Measurements from ENCODE around the gene ZNF385C.

Gene ZNF385C

DNA sequence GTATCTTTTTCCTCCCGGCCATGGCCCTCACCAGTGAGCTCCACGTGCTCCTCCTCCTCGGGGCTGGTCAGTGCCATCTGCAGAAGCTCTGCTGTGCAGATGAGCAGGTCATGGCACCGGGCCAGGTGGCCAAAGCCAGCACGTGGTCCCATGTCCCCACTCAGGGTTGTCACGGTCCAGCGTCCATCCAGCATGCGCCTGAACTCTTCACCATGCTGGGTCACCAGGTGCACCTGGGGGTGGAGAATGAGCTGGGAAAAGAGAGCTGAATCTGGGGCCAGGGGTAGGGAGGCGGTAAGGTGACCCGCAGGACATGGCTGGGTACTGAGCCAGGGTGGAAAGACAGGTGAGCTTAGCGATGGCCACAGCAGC lies 13.0 kb upstream of the ZNF385C start:
- DNase-seq (ENCODE audit: insufficient read length, low spot score) (no peak), FAIRE-seq (no peak)
- no peak for TF ChIP-seq POU2F2 (IDR thresholded peaks at IDR 0.05; ENCODE audit: low read depth, low read length)
- TF ChIP-seq PAX5 (IDR thresholded peaks at IDR 0.05; ENCODE audit: insufficient read depth, low read length, severe bottlenecking), result no peak
- no peak for TF ChIP-seq POLR2AphosphoS5 (IDR thresholded peaks at IDR 0.05; ENCODE audit: low read depth, low read length)
- TF ChIP-seq TAF1 (IDR thresholded peaks at IDR 0.05; ENCODE audit: low read depth, low read length), result no peak
- no peak for TF ChIP-seq POLR2A (IDR thresholded peaks at IDR 0.05; ENCODE audit: low read depth, low read length)
- TF ChIP-seq SPI1 (IDR thresholded peaks at IDR 0.05; ENCODE audit: low read depth, low read length), result no peak

DNA sequence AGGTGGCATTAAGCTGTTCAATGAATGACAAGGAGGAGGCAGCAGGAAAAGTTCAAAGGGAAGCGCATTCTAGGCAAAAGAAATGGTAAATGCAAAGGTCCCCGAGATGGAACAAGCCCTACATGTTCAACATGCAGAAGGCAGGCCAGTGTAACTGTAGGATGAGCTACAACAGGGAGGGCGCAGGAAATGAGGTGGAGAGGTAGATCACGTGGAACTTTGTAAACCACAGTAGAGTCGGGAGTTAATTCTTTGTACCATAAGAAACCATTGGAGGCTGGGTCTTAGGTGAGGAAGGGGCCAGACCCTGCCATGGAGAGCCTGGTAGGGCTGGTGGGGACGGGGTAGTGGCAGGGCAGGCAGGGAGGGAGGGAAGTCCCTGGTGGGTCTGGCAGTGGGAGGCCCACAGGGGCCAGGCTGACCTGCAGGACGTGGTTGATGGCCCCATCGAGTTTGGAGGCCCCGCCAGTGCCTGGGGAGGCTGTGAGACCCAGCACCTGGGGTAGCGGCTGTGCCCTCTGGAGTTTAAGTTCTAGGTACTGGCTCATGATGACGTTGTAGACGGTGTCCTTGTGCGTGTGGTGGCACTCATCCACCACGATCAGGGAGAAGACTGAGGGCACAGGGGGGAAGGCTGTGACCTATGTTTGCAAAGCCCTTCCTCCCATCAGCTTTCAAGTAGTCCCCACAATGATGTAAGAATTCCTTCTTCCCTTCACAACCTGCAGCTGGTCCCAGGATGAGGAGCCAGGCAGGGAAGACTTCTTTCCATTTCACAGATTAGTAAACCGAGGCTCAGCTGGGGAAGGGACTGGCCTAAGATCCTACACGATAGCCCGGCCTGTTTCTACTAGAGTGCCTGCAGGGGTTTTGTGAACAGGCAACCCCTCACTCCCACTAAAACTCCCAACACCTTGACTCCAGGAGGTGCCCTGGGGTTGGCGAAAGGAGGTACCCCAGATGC lies 12.3 kb upstream of the ZNF385C start:
- DNase-seq (ENCODE audit: insufficient read length, low spot score), result no peak
- no peak for FAIRE-seq
- TF ChIP-seq POLR2AphosphoS5 (IDR thresholded peaks at IDR 0.05; ENCODE audit: low read depth, low read length) (no peak), POU2F2 (IDR thresholded peaks at IDR 0.05; ENCODE audit: low read depth, low read length) (no peak), SPI1 (IDR thresholded peaks at IDR 0.05; ENCODE audit: low read depth, low read length) (no peak), PAX5 (IDR thresholded peaks at IDR 0.05; ENCODE audit: insufficient read depth, low read length, severe bottlenecking) (no peak)

DNA sequence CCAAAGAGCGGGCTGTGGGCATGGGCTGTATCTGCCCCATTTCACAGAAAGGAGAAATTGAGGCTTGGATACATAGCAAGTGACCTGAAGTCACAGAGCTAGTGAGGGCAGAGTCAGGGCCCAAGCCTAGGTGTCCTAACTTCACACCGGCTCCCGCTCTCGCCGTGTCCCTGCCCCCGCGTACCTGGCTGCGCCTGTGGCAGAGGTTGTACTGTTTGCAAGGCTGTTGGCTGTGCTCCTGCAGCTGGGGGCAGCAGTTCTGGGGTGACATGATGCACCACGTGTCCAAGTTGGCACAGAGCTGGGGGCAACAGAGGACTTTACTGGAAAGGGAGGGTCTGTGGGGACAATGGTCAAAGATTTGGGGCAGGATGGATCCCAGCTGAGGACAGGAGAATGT lies 10.8 kb upstream of the ZNF385C start:
- FAIRE-seq, result no peak

DNA sequence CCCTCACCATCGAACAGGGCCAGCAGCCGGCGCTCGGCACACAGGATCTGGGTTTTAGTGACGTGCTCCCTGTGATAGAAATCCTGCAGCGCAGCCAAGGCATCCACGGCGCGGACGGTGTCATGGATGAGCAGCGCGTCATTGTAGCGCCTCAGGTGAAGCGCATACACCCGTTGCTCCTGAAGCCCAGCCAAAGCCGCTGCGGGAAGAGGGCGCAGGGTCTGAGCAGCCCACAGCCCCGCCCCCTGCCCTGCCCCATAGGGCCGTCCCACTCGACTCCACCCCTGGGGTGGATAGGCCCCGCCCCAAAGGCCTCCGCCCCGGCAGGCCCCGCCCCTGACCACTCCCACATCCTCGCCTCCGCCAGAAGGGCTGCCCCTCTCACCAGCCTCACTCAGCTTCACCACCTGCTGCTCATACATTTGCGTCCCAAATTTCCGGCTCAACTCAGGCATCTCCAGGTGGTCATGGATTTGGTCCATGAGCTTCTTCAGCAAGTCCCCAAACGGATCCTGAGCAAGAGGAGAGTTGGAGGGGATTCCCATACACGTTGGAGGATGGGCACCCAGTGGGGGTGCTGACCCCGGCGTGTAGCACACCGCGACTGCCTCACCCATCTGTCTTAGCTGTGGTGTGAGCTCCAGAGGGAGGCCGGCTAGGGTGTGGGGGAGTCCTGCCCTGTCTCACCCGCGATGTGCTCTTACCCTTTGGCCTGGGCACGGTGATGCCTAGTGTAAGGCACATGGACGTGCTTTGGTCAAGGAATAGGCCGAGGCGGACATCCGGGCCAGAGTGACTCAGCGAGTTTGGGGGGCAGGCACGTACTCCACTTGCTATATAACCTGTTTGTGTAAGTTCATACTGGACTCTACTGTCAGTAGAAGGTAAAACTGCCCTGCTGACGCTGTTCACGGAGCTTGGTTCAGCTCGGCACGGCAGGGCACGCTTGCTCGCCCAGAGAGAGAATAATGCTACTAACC lies 9.6 kb upstream of the ZNF385C start:
- TF ChIP-seq POU2F2 (IDR thresholded peaks at IDR 0.05; ENCODE audit: low read depth, low read length) (no peak), PAX5 (IDR thresholded peaks at IDR 0.05; ENCODE audit: insufficient read depth, low read length, severe bottlenecking) (no peak), POLR2AphosphoS5 (IDR thresholded peaks at IDR 0.05; ENCODE audit: low read depth, low read length) (no peak), SPI1 (IDR thresholded peaks at IDR 0.05; ENCODE audit: low read depth, low read length) (no peak), TAF1 (IDR thresholded peaks at IDR 0.05; ENCODE audit: low read depth, low read length) (no peak), POLR2A (IDR thresholded peaks at IDR 0.05; ENCODE audit: low read depth, low read length) (no peak)
- DNase-seq (ENCODE audit: insufficient read length, low spot score), result peak; percentile 99
- peak; percentile 99 for FAIRE-seq

More for the DNA sequence above, 10.8 kb upstream of the ZNF385C start:
- TF ChIP-seq SPI1 (IDR thresholded peaks at IDR 0.05; ENCODE audit: low read depth, low read length) (no peak), TAF1 (IDR thresholded peaks at IDR 0.05; ENCODE audit: low read depth, low read length) (no peak), POLR2AphosphoS5 (IDR thresholded peaks at IDR 0.05; ENCODE audit: low read depth, low read length) (no peak), POLR2A (IDR thresholded peaks at IDR 0.05; ENCODE audit: low read depth, low read length) (no peak), PAX5 (IDR thresholded peaks at IDR 0.05; ENCODE audit: insufficient read depth, low read length, severe bottlenecking) (no peak), POU2F2 (IDR thresholded peaks at IDR 0.05; ENCODE audit: low read depth, low read length) (no peak)
- DNase-seq (ENCODE audit: insufficient read length, low spot score), result no peak

DNA sequence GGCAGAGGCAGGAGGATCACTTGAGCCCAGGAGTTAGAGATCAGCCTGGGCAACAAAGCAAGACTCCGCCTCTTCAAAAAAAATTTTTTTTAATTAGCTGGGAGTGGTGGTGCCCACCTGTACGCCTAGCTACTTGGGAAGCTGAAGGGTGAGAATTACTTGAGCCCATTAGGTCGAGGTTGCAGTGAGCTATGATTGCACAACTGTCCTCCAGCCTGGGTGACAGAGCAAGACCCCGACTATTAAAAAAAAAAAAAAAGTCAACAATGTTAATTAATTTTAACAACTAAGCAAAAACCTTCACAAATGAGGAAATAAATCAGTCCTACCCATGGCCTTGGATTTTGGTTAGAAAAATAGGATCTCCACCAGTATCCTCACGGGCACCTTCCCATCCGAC lies 8.9 kb upstream of the ZNF385C start:
- no peak for FAIRE-seq
- no peak for DNase-seq (ENCODE audit: insufficient read length, low spot score)
- no peak for TF ChIP-seq PAX5 (IDR thresholded peaks at IDR 0.05; ENCODE audit: insufficient read depth, low read length, severe bottlenecking)
- TF ChIP-seq SPI1 (IDR thresholded peaks at IDR 0.05; ENCODE audit: low read depth, low read length), result no peak
- TF ChIP-seq POLR2AphosphoS5 (IDR thresholded peaks at IDR 0.05; ENCODE audit: low read depth, low read length), result no peak

DNA sequence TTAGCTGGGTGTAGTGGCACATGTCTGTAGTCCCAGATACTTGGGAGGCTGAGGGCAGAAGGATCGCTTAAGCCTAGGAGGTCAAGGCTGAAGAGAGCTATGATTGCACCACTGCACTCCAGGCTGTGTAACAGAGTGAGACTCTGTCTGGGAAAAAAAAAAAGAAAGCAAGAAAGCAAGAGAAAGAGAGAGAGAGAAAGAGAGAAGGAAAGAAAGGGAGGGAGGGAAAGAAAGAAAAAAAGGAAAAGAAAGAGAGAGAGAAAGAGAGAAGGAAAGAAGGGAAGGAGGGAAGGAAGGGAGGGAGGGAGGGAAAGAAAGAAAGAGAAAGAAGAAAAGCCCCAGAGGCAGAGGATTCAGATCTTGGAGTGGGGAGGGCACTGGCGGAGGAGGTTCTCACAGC lies 7.7 kb upstream of the ZNF385C start:
- no peak for FAIRE-seq
- no peak for TF ChIP-seq TAF1 (IDR thresholded peaks at IDR 0.05; ENCODE audit: low read depth, low read length)
- TF ChIP-seq POU2F2 (IDR thresholded peaks at IDR 0.05; ENCODE audit: low read depth, low read length), result no peak
- TF ChIP-seq SPI1 (IDR thresholded peaks at IDR 0.05; ENCODE audit: low read depth, low read length), result no peak
- TF ChIP-seq POLR2A (IDR thresholded peaks at IDR 0.05; ENCODE audit: low read depth, low read length), result no peak
- TF ChIP-seq POLR2AphosphoS5 (IDR thresholded peaks at IDR 0.05; ENCODE audit: low read depth, low read length), result no peak
- TF ChIP-seq PAX5 (IDR thresholded peaks at IDR 0.05; ENCODE audit: insufficient read depth, low read length, severe bottlenecking), result no peak
- no peak for DNase-seq (ENCODE audit: insufficient read length, low spot score)

DNA sequence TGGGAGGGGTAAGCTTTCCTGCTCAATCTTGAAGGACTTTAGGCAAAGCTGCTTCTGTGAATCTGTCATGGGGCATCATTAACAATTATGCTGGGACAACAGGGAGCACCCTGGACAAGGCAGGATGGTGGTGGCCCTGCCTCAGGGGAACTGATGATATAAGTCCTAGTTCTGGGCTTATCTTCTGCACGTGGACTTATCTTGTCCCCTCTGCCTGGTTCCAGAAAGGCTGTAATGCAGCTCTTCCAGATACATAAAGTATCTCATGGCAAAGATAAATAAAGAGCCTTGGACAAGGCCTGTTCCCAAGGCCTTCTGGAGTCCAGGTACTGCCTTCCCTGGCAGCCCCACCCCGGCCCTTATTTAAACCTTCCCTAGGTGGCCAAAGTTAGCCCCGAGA lies 6.0 kb upstream of the ZNF385C start:
- no peak for FAIRE-seq
- TF ChIP-seq TAF1 (IDR thresholded peaks at IDR 0.05; ENCODE audit: low read depth, low read length) (no peak), POLR2A (IDR thresholded peaks at IDR 0.05; ENCODE audit: low read depth, low read length) (no peak), PAX5 (IDR thresholded peaks at IDR 0.05; ENCODE audit: insufficient read depth, low read length, severe bottlenecking) (no peak), POLR2AphosphoS5 (IDR thresholded peaks at IDR 0.05; ENCODE audit: low read depth, low read length) (no peak), SPI1 (IDR thresholded peaks at IDR 0.05; ENCODE audit: low read depth, low read length) (no peak), POU2F2 (IDR thresholded peaks at IDR 0.05; ENCODE audit: low read depth, low read length) (no peak)
- no peak for DNase-seq (ENCODE audit: insufficient read length, low spot score)

DNA sequence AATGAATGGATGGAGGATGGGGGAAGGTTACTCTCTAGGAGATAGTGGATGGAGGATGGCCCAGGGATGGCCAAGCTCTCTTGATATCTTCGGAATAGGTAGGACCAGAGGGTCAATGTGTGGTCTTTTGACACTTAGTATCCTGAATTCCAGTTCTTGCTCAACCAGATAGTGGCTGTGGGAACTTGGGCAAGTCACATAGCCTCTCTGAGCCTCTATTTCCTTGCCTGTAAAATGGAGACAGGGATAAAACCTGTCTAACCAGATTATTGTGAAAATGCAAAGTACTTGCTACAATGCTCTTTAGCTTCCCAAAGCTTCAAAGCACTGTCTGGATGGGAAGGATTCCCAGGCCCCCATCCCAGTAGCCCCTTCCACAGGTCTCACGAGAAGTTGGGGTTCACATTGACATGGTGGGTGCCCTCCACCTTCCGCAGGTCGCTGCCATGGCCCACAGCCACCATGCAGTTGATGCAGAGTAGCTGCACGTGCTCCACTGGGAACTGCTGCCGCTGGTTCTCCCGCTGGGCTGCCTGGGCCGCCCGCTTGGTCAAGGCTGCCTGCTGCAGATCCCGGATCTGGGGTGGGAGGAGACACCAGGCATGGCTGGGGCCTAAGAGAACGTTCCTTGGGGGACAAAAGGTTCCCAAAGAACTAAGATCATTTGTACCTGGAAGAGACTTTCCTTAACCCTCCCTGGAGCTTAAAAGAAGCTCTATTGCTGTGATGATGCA lies 5.1 kb upstream of the ZNF385C start:
- FAIRE-seq, result no peak
- no peak for DNase-seq (ENCODE audit: insufficient read length, low spot score)
- no peak for TF ChIP-seq SPI1 (IDR thresholded peaks at IDR 0.05; ENCODE audit: low read depth, low read length)
- no peak for TF ChIP-seq TAF1 (IDR thresholded peaks at IDR 0.05; ENCODE audit: low read depth, low read length)
- no peak for TF ChIP-seq POU2F2 (IDR thresholded peaks at IDR 0.05; ENCODE audit: low read depth, low read length)
- TF ChIP-seq POLR2A (IDR thresholded peaks at IDR 0.05; ENCODE audit: low read depth, low read length), result no peak
- TF ChIP-seq POLR2AphosphoS5 (IDR thresholded peaks at IDR 0.05; ENCODE audit: low read depth, low read length), result no peak
- TF ChIP-seq PAX5 (IDR thresholded peaks at IDR 0.05; ENCODE audit: insufficient read depth, low read length, severe bottlenecking), result no peak

Data from GM12891 (cell line).